Ovary (tissue), 9 donors: ENCODE data around the gene HPS5. TPM values are rescaled to one million over a fixed set of nuclear protein-coding genes. Genes with fewer than 3 reads are reported as not detected.

Source experiments
- DNase-seq, 5 donors: peaks; one replicate each; pipeline ENCODE4 v3.0.0-alpha.2; 2019 to 2020
- H3K27ac ChIP-seq, 2 donors: fragments of 200-600 bp; one replicate each; pipeline versions ENCODE4 v1.5.1 to v1.8.0; 2019 to 2022
- H3K27me3 ChIP-seq: fragments of 200-600 bp; one replicate; pipeline ENCODE4 v1.8.0; 2022
- H3K36me3 ChIP-seq: fragments of 200-600 bp; sonication (generic); one replicate; pipeline ENCODE4 v1.5.1; 2019
- H3K4me1 ChIP-seq: one replicate; pipeline ENCODE4 v1.8.1; 2013; ENCODE audit warnings: mild to moderate bottlenecking, moderate library complexity; ENCODE audit not compliant: insufficient read depth
- H3K4me3 ChIP-seq: fragments of 200-600 bp; sonication (generic); one replicate; pipeline ENCODE4 v1.5.1; 2017
- H3K9me3 ChIP-seq, 2 donors: fragments of 200-600 bp in 1 of 2; sonication (generic) in 1 of 2; one replicate each; pipeline versions ENCODE4 v1.5.1 to v1.8.1; 2013 to 2019; ENCODE audit warnings: mild to moderate bottlenecking in 1 of 2, moderate library complexity in 1 of 2
- EP300 ChIP-seq: sonication (generic); formaldehyde crosslinking; IDR thresholded peaks from one replicate; pipeline ENCODE4 v1.6.1; 2017; ENCODE audit warnings: antibody characterized with exemption
- POLR2A ChIP-seq: fragments of 450-650 bp; IDR thresholded peaks from one replicate; pipeline ENCODE4 v1.6.1; 2017; ENCODE audit warnings: antibody characterized with exemption, mild to moderate bottlenecking, moderate library complexity
- WGBS, 3 donors: extraction: QIAGEN DNeasy Blood & Tissue Kit in 1 of 3; methylation state at CpG; one replicate each; pipeline versions ENCODE4 v1.1.5 to v1.1.7; 2013 to 2017; 5-methylcytosine and 5-hydroxymethylcytosine counted together
- intact Hi-C, 4 donors: fragments of 100-400 bp; cut with DNase I; formaldehyde crosslinking; loops; one replicate each; pipeline versions ENCODE4 v1.11.0 to v1.15.1; 2022 to 2023
- polyA plus RNA-seq, 2 donors: library from polyadenylated mRNA; stranded (reverse); fragments of 200-250 nt in 1 of 2; fragments of 350-450 nt in 1 of 2; fragmentation: Illumina TruSeq in 1 of 2; extraction: RNeasy Lipid Tissue Mini Kit (QIAGEN cat#74804) in 1 of 2; gene quantifications; one replicate each; pipeline ENCODE4 v1.2.3, GENCODE V29; 2013 to 2014
- total RNA-seq, 7 donors: library from RNA; depleted of rRNA in 2 of 7; stranded (reverse); fragments of >200 nt in 2 of 7; fragmentation: NEBNext Ultra II Directional in 3 of 7; extraction: Animal tissue kit (Norgen Biotek cat#: 25700) in 3 of 7; gene quantifications; one replicate each; pipeline versions ENCODE4 v1.1.0 to v1.2.4, GENCODE V29; 2016 to 2023
- TF ChIP-seq, protein P1 (sequence below), 3 donors: fragments of 450-650 bp in 2 of 3; fragments of 200-600 bp in 1 of 3; IDR thresholded peaks; one replicate each; pipeline versions ENCODE4 v1.5.1 to v1.8.0; 2016 to 2022; ENCODE audit warnings: antibody characterized with exemption in 3 of 3, mild to moderate bottlenecking in 1 of 3
- donor health status: DM: no; HTN: no; CAD: no; lungs with moderate emphysema.
- donor health status: DM: no; HTN: no; CAD: no.
- donor health status: Bipolar disorder and iron deficiency.
- donor health status: DM: yes; HTN: yes; CAD: no.
- donor health status: DM: no; HTN: no; CAD: no.
- donor health status: DM: yes; HTN: yes; CAD: no.

Gene HPS5
- total and polyA plus RNA-seq, 9 donors, result 11.0 to 32.7 (median 18.5) TPM

DNA sequence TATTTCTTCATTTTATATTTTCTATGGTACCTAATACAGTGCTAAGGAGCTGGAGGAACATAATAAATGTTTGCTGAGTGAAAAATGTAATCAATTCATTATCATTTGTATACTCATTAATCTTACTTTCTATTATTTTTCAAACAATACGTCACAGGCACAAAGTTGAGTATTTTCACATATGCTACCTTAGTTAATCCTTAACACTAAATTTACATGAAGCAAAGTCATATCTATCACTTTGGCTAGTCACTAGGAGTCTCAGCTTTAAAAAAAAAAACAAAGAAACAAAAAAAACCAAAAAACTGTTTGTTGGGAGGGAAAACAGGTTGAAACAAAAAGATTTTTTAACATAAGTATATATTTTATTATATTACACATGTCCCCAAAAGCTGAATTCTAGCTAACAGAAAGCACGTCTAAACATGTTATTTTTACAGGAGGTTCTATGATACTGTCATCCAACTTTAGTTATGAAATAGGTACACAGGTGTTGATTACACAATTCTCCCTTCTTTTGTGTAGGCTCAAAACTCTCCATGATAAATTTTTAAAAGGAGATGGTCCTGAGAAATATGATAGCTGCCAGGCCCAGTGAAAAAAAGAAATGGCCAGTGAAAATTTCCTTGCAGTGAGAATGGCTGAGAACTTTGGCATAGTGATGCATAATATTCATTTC is 14.3 kb downstream of the HPS5 start:
- H3K4me3 ChIP-seq, result no peak overlapping the region
- intact Hi-C loops, result no loop called here
- H3K4me1 ChIP-seq, result peaks cover 7% of the 10 kb centered on the region
- WGBS, 3 donors, result 75 to 83% (median 78%) methylated on average over 2 of the region's 2 CpGs
- DNase-seq, result no peak
- no peaks in the 10 kb centered on the region for H3K9me3 ChIP-seq
- no peaks in the 10 kb centered on the region for H3K36me3 ChIP-seq
- H3K27ac ChIP-seq, result no peak overlapping the region
- no peaks in the 10 kb centered on the region for H3K27me3 ChIP-seq
- TF ChIP-seq, protein P1, sequence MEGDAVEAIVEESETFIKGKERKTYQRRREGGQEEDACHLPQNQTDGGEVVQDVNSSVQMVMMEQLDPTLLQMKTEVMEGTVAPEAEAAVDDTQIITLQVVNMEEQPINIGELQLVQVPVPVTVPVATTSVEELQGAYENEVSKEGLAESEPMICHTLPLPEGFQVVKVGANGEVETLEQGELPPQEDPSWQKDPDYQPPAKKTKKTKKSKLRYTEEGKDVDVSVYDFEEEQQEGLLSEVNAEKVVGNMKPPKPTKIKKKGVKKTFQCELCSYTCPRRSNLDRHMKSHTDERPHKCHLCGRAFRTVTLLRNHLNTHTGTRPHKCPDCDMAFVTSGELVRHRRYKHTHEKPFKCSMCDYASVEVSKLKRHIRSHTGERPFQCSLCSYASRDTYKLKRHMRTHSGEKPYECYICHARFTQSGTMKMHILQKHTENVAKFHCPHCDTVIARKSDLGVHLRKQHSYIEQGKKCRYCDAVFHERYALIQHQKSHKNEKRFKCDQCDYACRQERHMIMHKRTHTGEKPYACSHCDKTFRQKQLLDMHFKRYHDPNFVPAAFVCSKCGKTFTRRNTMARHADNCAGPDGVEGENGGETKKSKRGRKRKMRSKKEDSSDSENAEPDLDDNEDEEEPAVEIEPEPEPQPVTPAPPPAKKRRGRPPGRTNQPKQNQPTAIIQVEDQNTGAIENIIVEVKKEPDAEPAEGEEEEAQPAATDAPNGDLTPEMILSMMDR (IDR thresholded peaks at IDR 0.05), result no peak
- no peak for TF ChIP-seq POLR2A
- no peak for TF ChIP-seq EP300

DNA sequence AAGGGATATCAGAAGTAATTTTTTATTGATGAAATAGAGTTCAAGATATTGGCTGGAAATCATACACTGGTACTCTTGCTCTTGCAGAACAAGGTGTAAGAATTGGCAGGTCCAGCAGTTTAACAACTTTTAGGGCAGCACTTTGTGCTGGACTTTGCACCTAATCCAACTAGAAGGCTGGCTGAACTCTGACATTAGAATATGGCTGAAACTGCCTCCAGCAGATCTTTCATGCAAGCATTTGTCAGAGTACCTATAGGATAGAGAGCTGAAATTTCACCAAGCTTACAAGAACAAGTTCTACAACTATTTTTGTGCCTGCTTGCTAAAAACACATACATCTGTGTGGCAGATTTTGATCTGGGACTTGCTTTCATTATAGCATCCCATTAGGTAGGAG is 17.2 kb downstream of the HPS5 start:
- Histone ChIP-seq H3K4me3 (no peak overlapping the region), H3K27me3 (no peaks in the 10 kb centered on the region), H3K4me1 (no peaks in the 10 kb centered on the region), H3K27ac (no peak overlapping the region), H3K9me3 (no peaks in the 10 kb centered on the region), H3K36me3 (no peaks in the 10 kb centered on the region)
- no peak for DNase-seq
- TF ChIP-seq POLR2A (no peak), EP300 (no peak)
- TF ChIP-seq, protein P1 (IDR thresholded peaks at IDR 0.05), result no peak
- intact Hi-C loops, result no loop called here

DNA sequence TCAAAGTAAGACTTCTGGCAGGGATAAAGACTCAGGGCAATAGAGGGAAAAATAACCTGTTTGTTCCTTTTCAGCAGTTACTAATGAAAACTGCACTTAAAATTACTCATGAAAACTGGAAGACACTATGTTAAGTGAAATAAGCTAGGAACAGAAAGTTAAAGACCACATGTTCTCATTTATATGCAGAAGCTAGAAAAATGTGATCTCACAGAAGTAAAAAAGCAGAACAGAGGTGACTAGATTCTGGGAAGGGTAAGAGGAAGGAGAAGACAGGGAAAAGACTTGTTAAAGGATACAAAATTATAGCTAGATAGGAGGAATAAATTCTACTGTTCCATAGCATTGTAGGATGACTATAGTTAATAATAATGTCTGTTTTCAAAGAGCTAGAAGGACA is 22.2 kb downstream of the HPS5 start:
- intact Hi-C loops, result loop anchor here in 1 of 4 donors (10.0 kb wide), 1 partner anchor 195 kb away; the partner anchor contains the start of gene SAAL1
- no peaks in the 10 kb centered on the region for H3K36me3 ChIP-seq
- H3K27me3 ChIP-seq, result no peaks in the 10 kb centered on the region
- H3K27ac ChIP-seq, result no peak overlapping the region
- H3K4me1 ChIP-seq, result no peaks in the 10 kb centered on the region
- no peaks in the 10 kb centered on the region for H3K9me3 ChIP-seq
- no peak for DNase-seq
- TF ChIP-seq, protein P1 (IDR thresholded peaks at IDR 0.05), result no peak
- no peak for TF ChIP-seq EP300
- TF ChIP-seq POLR2A, result no peak
- no peak overlapping the region for H3K4me3 ChIP-seq

DNA sequence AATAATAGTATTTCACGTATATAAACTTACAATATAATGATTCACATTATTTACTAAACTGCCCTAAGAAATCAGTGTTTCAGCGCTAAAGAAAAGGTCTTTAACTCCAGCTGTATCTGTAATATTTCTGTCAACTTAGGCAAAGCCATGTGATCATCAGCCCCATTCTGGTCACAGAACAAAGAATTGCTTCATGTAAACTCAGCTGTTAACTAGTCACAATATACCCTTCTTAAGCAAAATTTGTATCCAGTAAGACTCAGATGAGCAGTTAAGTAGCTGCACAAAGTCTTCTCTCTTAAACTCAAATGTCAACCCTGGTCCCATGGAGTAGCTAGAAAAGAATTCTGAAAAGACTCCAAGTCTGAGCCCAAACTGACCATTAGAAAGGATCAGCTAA is 26.6 kb downstream of the HPS5 start:
- intact Hi-C loops, result loop anchor here in 1 of 4 donors (10.0 kb wide), 1 partner anchor 191 kb away; the partner anchor contains the start of gene SAAL1

More for the DNA sequence above, 26.6 kb downstream of the HPS5 start:
- no peaks in the 10 kb centered on the region for H3K9me3 ChIP-seq
- TF ChIP-seq POLR2A (no peak), EP300 (no peak)
- TF ChIP-seq, protein P1 (IDR thresholded peaks at IDR 0.05), result no peak
- no peaks in the 10 kb centered on the region for H3K36me3 ChIP-seq
- 91 to 99% (median 97%) methylated on average over 2 of the region's 2 CpGs for WGBS, 3 donors
- H3K27ac ChIP-seq, result no peak overlapping the region
- no peak for DNase-seq
- H3K27me3 ChIP-seq, result no peaks in the 10 kb centered on the region
- H3K4me3 ChIP-seq, result no peak overlapping the region
- H3K4me1 ChIP-seq, result no peaks in the 10 kb centered on the region
